Measurements from ENCODE around the gene HTR4.
A peak's percentile ranks its signal among the peaks of the same experiment; 100 is the strongest.
"Not testable (repeated sequence)": the region's sequence is repeated elsewhere in the genome, so short reads cannot be mapped to it uniquely, and the experiment has no call there.

The HTR4 gene

GRCh38 chr5:148535190-148535589 lies 119.1 kb downstream of the HTR4 start:
- no peaks in the 10 kb centered on the region for H3K4me1 Mint-ChIP-seq
- peaks cover 4% of the 10 kb centered on the region for H3K27me3 Mint-ChIP-seq (ENCODE audit: low read depth, poor library complexity)
- no peak overlapping the region for H3K27ac Mint-ChIP-seq
- no peak overlapping the region for H3K4me3 Mint-ChIP-seq
- no peak for TF ChIP-seq CTCF (IDR thresholded peaks at IDR 0.05)
- no peak for DNase-seq
- peaks cover 16% of the 10 kb centered on the region for H3K9me3 Mint-ChIP-seq
- no peaks in the 10 kb centered on the region for H3K36me3 Mint-ChIP-seq (ENCODE audit: low read depth)

- TF ChIP-seq CTCF (IDR thresholded peaks at IDR 0.05): no peak
- peaks cover 3% of the 10 kb centered on the region for H3K27me3 Mint-ChIP-seq (ENCODE audit: low read depth, poor library complexity)
- H3K9me3 Mint-ChIP-seq: peaks cover 26% of the 10 kb centered on the region
- H3K4me1 Mint-ChIP-seq: no peaks in the 10 kb centered on the region
- H3K36me3 Mint-ChIP-seq (ENCODE audit: low read depth): no peaks in the 10 kb centered on the region
- DNase-seq: no peak
- H3K27ac Mint-ChIP-seq: no peak overlapping the region
- no peak overlapping the region for H3K4me3 Mint-ChIP-seq
Measured at GRCh38 chr5:148532969-148533670, 121.2 kb downstream of the HTR4 start.

- H3K36me3 Mint-ChIP-seq (ENCODE audit: low read depth); H3K4me3 Mint-ChIP-seq: not testable (repeated sequence)
Measured at GRCh38 chr5:148529450-148529849, 124.9 kb downstream of the HTR4 start.

GRCh38 chr5:148524721-148525120 lies 129.6 kb downstream of the HTR4 start:
- TF ChIP-seq CTCF (IDR thresholded peaks at IDR 0.05): no peak
- H3K27me3 Mint-ChIP-seq (ENCODE audit: low read depth, poor library complexity): peaks cover 9% of the 10 kb centered on the region
- H3K36me3 Mint-ChIP-seq (ENCODE audit: low read depth): no peaks in the 10 kb centered on the region
- DNase-seq: no peak
- H3K4me1 Mint-ChIP-seq: no peaks in the 10 kb centered on the region
- no peak overlapping the region for H3K4me3 Mint-ChIP-seq
- peaks cover 11% of the 10 kb centered on the region for H3K9me3 Mint-ChIP-seq
- H3K27ac Mint-ChIP-seq: peak overlapping the region; percentile 40

More at GRCh38 chr5:148529450-148529849, 124.9 kb downstream of the HTR4 start:
- not testable (repeated sequence) for H3K27ac Mint-ChIP-seq; H3K4me1 Mint-ChIP-seq; H3K27me3 Mint-ChIP-seq (ENCODE audit: low read depth, poor library complexity); DNase-seq
- H3K9me3 Mint-ChIP-seq: peaks cover 20% of the 10 kb centered on the region

GRCh38 chr5:148523139-148523538 lies 131.2 kb downstream of the HTR4 start:
- Mint-ChIP-seq H3K36me3 (ENCODE audit: low read depth) (no peaks in the 10 kb centered on the region), H3K4me3 (no peak overlapping the region), H3K27ac (peak overlapping the region; percentile 29), H3K4me1 (no peaks in the 10 kb centered on the region), H3K9me3 (no peaks in the 10 kb centered on the region), H3K27me3 (ENCODE audit: low read depth, poor library complexity) (peaks cover 9% of the 10 kb centered on the region)
- TF ChIP-seq CTCF (IDR thresholded peaks at IDR 0.05): no peak
- no peak for DNase-seq

GRCh38 chr5:148515460-148515859 lies 138.9 kb downstream of the HTR4 start:
- no peak overlapping the region for H3K4me3 Mint-ChIP-seq
- no peak for DNase-seq
- H3K9me3 Mint-ChIP-seq: peaks cover 11% of the 10 kb centered on the region
- no peaks in the 10 kb centered on the region for H3K36me3 Mint-ChIP-seq (ENCODE audit: low read depth)
- no peak overlapping the region for H3K27ac Mint-ChIP-seq
- H3K27me3 Mint-ChIP-seq (ENCODE audit: low read depth, poor library complexity): no peaks in the 10 kb centered on the region
- no peaks in the 10 kb centered on the region for H3K4me1 Mint-ChIP-seq
- TF ChIP-seq CTCF (IDR thresholded peaks at IDR 0.05): no peak
